DOHH2 (cell line): ENCODE results near the gene MRC1.

ENCODE experiments used
- H3F3A ChIP-seq: fragments of 200-600 bp; sonication (generic), shearing (Covaris generic); 2 replicates; pipeline ENCODE4 v1.6.0; 2016; ENCODE audit warnings: antibody characterized with exemption, mild to moderate bottlenecking; ENCODE audit not compliant: control insufficient read depth, insufficient read depth
- H3K27ac ChIP-seq: fragments of 200-600 bp; sonication (generic); 2 replicates; pipeline ENCODE4 v1.5.1; 2014; ENCODE audit warnings: low read depth, mild to moderate bottlenecking, low read length, moderate library complexity
- H3K27me3 ChIP-seq: fragments of 200-600 bp; sonication (generic); 2 replicates; pipeline ENCODE4 v1.6.1; 2014; ENCODE audit warnings: mild to moderate bottlenecking, low read length, mixed read lengths; ENCODE audit not compliant: control insufficient read depth
- H3K36me3 ChIP-seq: fragments of 200-600 bp; sonication (generic); 2 replicates; pipeline ENCODE4 v1.6.1; 2014; ENCODE audit warnings: mild to moderate bottlenecking, low read length, moderate library complexity, mixed read lengths; ENCODE audit not compliant: control insufficient read depth
- H3K4me1 ChIP-seq: fragments of 200-600 bp; sonication (generic); 2 replicates; pipeline ENCODE4 v1.6.1; 2014; ENCODE audit warnings: mild to moderate bottlenecking, low read length, mixed read lengths; ENCODE audit not compliant: control insufficient read depth
- H3K4me2 ChIP-seq: fragments of 200-600 bp; sonication (generic); 2 replicates; pipeline ENCODE4 v1.6.0; 2014; ENCODE audit warnings: mild to moderate bottlenecking, low read length, moderate library complexity
- H3K4me3 ChIP-seq: fragments of 200-600 bp; sonication (generic); 2 replicates; pipeline ENCODE4 v1.5.1; 2014; ENCODE audit warnings: mild to moderate bottlenecking, low read length, mixed read lengths
- H3K79me2 ChIP-seq: fragments of 200-600 bp; sonication (generic); 2 replicates; pipeline ENCODE4 v1.6.1; 2014; ENCODE audit warnings: mild to moderate bottlenecking, low read length, mixed read lengths; ENCODE audit not compliant: control insufficient read depth
- H3K9me2 ChIP-seq: fragments of 200-600 bp; sonication (generic); replicated peaks from 2 replicates; pipeline ENCODE4 v1.6.1; 2014; ENCODE audit warnings: mild to moderate bottlenecking, low read length, mixed read lengths; ENCODE audit not compliant: control insufficient read depth
- H3K9me3 ChIP-seq: fragments of 200-600 bp; sonication (generic); 2 replicates; pipeline ENCODE4 v1.6.1; 2014; ENCODE audit warnings: antibody characterized with exemption, low read length, mixed read lengths; ENCODE audit not compliant: control insufficient read depth, insufficient read depth
- H4K20me1 ChIP-seq: fragments of 200-600 bp; sonication (generic); 2 replicates; pipeline ENCODE4 v1.6.0; 2014; ENCODE audit warnings: low read depth, mild to moderate bottlenecking, antibody characterized with exemption, low read length, moderate library complexity; ENCODE audit not compliant: control insufficient read depth, insufficient read depth
- CTCF ChIP-seq: fragments of 200-600 bp; sonication (generic); IDR thresholded peaks from one replicate; pipeline ENCODE4 v1.5.1; 2014; ENCODE audit warnings: antibody characterized with exemption, mild to moderate bottlenecking, low read depth, low read length; ENCODE audit not compliant: poor library complexity, severe bottlenecking
- EZH2phosphoT487 ChIP-seq: fragments of 200-600 bp; sonication (generic); IDR thresholded peaks from 2 replicates; pipeline ENCODE4 v1.6.1; 2017; ENCODE audit warnings: borderline replicate concordance, mild to moderate bottlenecking, antibody characterized with exemption, low read length, moderate library complexity, mixed read lengths

MRC1 gene

GRCh38 chr10:17782921-17783665 is 26.1 kb upstream of the MRC1 start:
- no peaks in the 10 kb centered on the region for H3F3A ChIP-seq
- no peak overlapping the region for H3K4me3 ChIP-seq
- H3K9me3 ChIP-seq, result no peaks in the 10 kb centered on the region
- no peaks in the 10 kb centered on the region for H4K20me1 ChIP-seq
- H3K36me3 ChIP-seq, result no peaks in the 10 kb centered on the region
- H3K79me2 ChIP-seq, result no peaks in the 10 kb centered on the region
- H3K4me1 ChIP-seq, result peaks cover 9% of the 10 kb centered on the region
- no peaks in the 10 kb centered on the region for H3K27me3 ChIP-seq
- H3K4me2 ChIP-seq, result no peak overlapping the region
- H3K27ac ChIP-seq, result no peak overlapping the region
- H3K9me2 ChIP-seq, result no peaks in the 10 kb centered on the region
- TF ChIP-seq EZH2phosphoT487 (no peak), CTCF (no peak)

GRCh38 chr10:17783751-17784150 is 25.4 kb upstream of the MRC1 start:
- no peak overlapping the region for H3K4me2 ChIP-seq
- no peaks in the 10 kb centered on the region for H3K9me3 ChIP-seq
- H3K36me3 ChIP-seq, result no peaks in the 10 kb centered on the region
- H4K20me1 ChIP-seq, result no peaks in the 10 kb centered on the region
- no peaks in the 10 kb centered on the region for H3K27me3 ChIP-seq
- H3K9me2 ChIP-seq, result no peaks in the 10 kb centered on the region
- no peaks in the 10 kb centered on the region for H3K79me2 ChIP-seq
- H3K4me3 ChIP-seq, result no peak overlapping the region
- TF ChIP-seq CTCF (no peak), EZH2phosphoT487 (no peak)
- H3K4me1 ChIP-seq, result peaks cover 9% of the 10 kb centered on the region
- no peak overlapping the region for H3K27ac ChIP-seq
- H3F3A ChIP-seq, result no peaks in the 10 kb centered on the region

GRCh38 chr10:17784688-17785087 is 24.5 kb upstream of the MRC1 start:
- Histone ChIP-seq H3K27ac (no peak overlapping the region), H3K4me3 (no peak overlapping the region), H3K9me2 (no peaks in the 10 kb centered on the region), H3K27me3 (no peaks in the 10 kb centered on the region), H3K4me2 (no peak overlapping the region), H3F3A (no peaks in the 10 kb centered on the region), H4K20me1 (no peaks in the 10 kb centered on the region), H3K79me2 (no peaks in the 10 kb centered on the region), H3K36me3 (no peaks in the 10 kb centered on the region), H3K4me1 (peaks cover 9% of the 10 kb centered on the region), H3K9me3 (no peaks in the 10 kb centered on the region)
- TF ChIP-seq CTCF (no peak), EZH2phosphoT487 (no peak)
